Endothelial cell of umbilical vein (primary cell): Measurements from ENCODE around the gene EFCAB13. TPM values are rescaled to one million over a fixed set of nuclear protein-coding genes. Genes with fewer than 3 reads are reported as not detected.

Source experiments
- BruUV-seq: library from RNA; stranded (reverse); fragments of 400-500 nt; replicated peaks from 2 replicates; lab custom pipeline; 2021; lab: Mats Ljungman, UMichigan
- CTCF ChIA-PET: fragments of 300-600, 350-600 bp; sonication (Branson Sonifier 250); formaldehyde crosslinking; loops from one replicate; lab custom pipeline; 2021; ENCODE audit warnings: antibody characterized with exemption, inconsistent platforms; lab: Charles Lee
- POLR2A ChIA-PET: fragments of 300-600, 350-600 bp; sonication (Branson Sonifier 250); formaldehyde crosslinking; loops from one replicate; lab custom pipeline; 2021; ENCODE audit warnings: antibody characterized with exemption, inconsistent platforms; lab: Charles Lee
- DNase-seq: peaks from one replicate; pipeline ENCODE4 v3.0.0-alpha.2; 2011; ENCODE audit warnings: low read depth, low spot score
- FAIRE-seq: peaks from 2 replicates; lab custom pipeline; 2011; peaks lifted over from hg19 to GRCh38; lab: Jason Lieb, UNC
- H2AFZ ChIP-seq: 2 replicates; pipeline ENCODE4 v1.6.0; 2012; ENCODE audit warnings: low read depth, low read length, control low read depth, inconsistent platforms
- H3K27ac ChIP-seq: 2 replicates; pipeline ENCODE4 v1.5.1; 2011; ENCODE audit warnings: low read depth, mild to moderate bottlenecking, control low read depth, low read length, moderate library complexity; ENCODE audit not compliant: insufficient read depth
- H3K27me3 ChIP-seq, 2 experiments: 2 replicates each; pipeline versions ENCODE4 v1.6.0 to v1.6.1; 2011; ENCODE audit warnings: low read length in 2 of 2, mixed read lengths in 1 of 2; ENCODE audit not compliant: control insufficient read depth in 2 of 2, insufficient read depth in 2 of 2
- H3K36me3 ChIP-seq, 2 experiments: 2 replicates in 1 of 2; 3 replicates in 1 of 2; pipeline ENCODE4 v1.5.1; 2011; ENCODE audit warnings: low read length in 2 of 2, mild to moderate bottlenecking in 1 of 2, moderate library complexity in 1 of 2; ENCODE audit not compliant: control insufficient read depth in 2 of 2, insufficient read depth in 2 of 2; ENCODE audit errors: extremely low read depth in 1 of 2
- H3K4me1 ChIP-seq: 3 replicates; pipeline ENCODE4 v1.5.1; 2011; ENCODE audit warnings: mild to moderate bottlenecking, low read length; ENCODE audit not compliant: control insufficient read depth, insufficient read depth; ENCODE audit errors: extremely low read depth
- H3K4me2 ChIP-seq: 2 replicates; pipeline ENCODE4 v1.6.1; 2011; ENCODE audit warnings: low read length, control low read depth, mixed read lengths; ENCODE audit not compliant: insufficient read depth
- H3K4me3 ChIP-seq, 3 experiments: fragments of 200-600 bp in 1 of 3; sonication (generic), shearing (Covaris generic) in 1 of 3; replicated peaks in 1 of 3; 2 replicates each; pipeline ENCODE4 v1.5.1; 2011 to 2016; ENCODE audit warnings: control low read depth in 3 of 3, low read length in 3 of 3, mild to moderate bottlenecking in 2 of 3, inconsistent platforms in 1 of 3, low read depth in 1 of 3, moderate library complexity in 1 of 3; ENCODE audit not compliant: insufficient read depth in 1 of 3
- H3K79me2 ChIP-seq: 2 replicates; pipeline ENCODE4 v1.6.0; 2012; ENCODE audit warnings: low read length, inconsistent platforms; ENCODE audit not compliant: control insufficient read depth, insufficient read depth
- H3K9ac ChIP-seq: replicated peaks from 2 replicates; pipeline ENCODE3; 2011; ENCODE audit warnings: low read length, control low read depth; ENCODE audit not compliant: insufficient read depth; ENCODE audit errors: extremely low read depth
- H3K9me1 ChIP-seq: replicated peaks from 3 replicates; pipeline ENCODE4 v1.6.0; 2011; ENCODE audit warnings: mild to moderate bottlenecking, low read length; ENCODE audit not compliant: control insufficient read depth, insufficient read depth; ENCODE audit errors: extremely low read depth
- H3K9me3 ChIP-seq: replicated peaks from 2 replicates; pipeline ENCODE4 v1.5.1; 2012; ENCODE audit warnings: low read length, inconsistent platforms; ENCODE audit not compliant: control insufficient read depth, insufficient read depth
- H4K20me1 ChIP-seq: replicated peaks from 2 replicates; pipeline ENCODE3; 2011; ENCODE audit warnings: mild to moderate bottlenecking, low read length; ENCODE audit not compliant: control insufficient read depth, insufficient read depth; ENCODE audit errors: extremely low read depth
- CTCF ChIP-seq, 2 donors: IDR thresholded peaks; 1 replicate in 1 of 2; 2 replicates in 1 of 2; pipeline ENCODE4 v1.5.1; 2011; ENCODE audit warnings: low read length in 2 of 2, mild to moderate bottlenecking in 2 of 2, moderate library complexity in 2 of 2, control low read depth in 1 of 2, inconsistent platforms in 1 of 2, low read depth in 1 of 2; ENCODE audit not compliant: insufficient read depth in 1 of 2; ENCODE audit errors: extremely low read depth in 1 of 2
- EZH2 ChIP-seq: IDR thresholded peaks from 2 replicates; pipeline ENCODE4 v1.6.1; 2012; ENCODE audit warnings: borderline replicate concordance, low read depth, mild to moderate bottlenecking, moderate library complexity, low read length, inconsistent platforms; ENCODE audit not compliant: severe bottlenecking
- FOS ChIP-seq: IDR thresholded peaks from 2 replicates; pipeline ENCODE4 v1.6.1; 2011; ENCODE audit warnings: mild to moderate bottlenecking, low read length, moderate library complexity, borderline replicate concordance; ENCODE audit not compliant: insufficient read depth
- GATA2 ChIP-seq: IDR thresholded peaks from 2 replicates; pipeline ENCODE4 v1.7.0; 2011; ENCODE audit warnings: low read depth, mild to moderate bottlenecking, moderate library complexity, mixed read lengths, low read length; ENCODE audit not compliant: insufficient read length, insufficient read depth
- JUN ChIP-seq: IDR thresholded peaks from 2 replicates; pipeline ENCODE4 v1.6.1; 2011; ENCODE audit warnings: borderline replicate concordance, low read depth; ENCODE audit not compliant: insufficient read length, insufficient read depth
- MAX ChIP-seq: IDR thresholded peaks from 2 replicates; pipeline ENCODE4 v1.6.1; 2011; ENCODE audit not compliant: insufficient read depth, insufficient read length
- MYC ChIP-seq: IDR thresholded peaks from one replicate; pipeline ENCODE4 v1.6.1; 2011; ENCODE audit warnings: mild to moderate bottlenecking, low read depth, low read length
- POLR2A ChIP-seq: IDR thresholded peaks from 2 replicates; pipeline ENCODE4 v1.6.1; 2012; ENCODE audit warnings: low read depth, mild to moderate bottlenecking, control low read depth, low read length
- POLR2AphosphoS5 ChIP-seq: IDR thresholded peaks from 2 replicates; pipeline ENCODE4 v1.6.1; 2012; ENCODE audit warnings: low read depth, mild to moderate bottlenecking, control low read depth, low read length, moderate library complexity; ENCODE audit not compliant: insufficient read depth
- dilution Hi-C: fragments of 300-500 bp; cut with MboI; formaldehyde crosslinking; loops from one replicate; pipeline ENCODE4 v1.15.0; 2019; ENCODE audit warnings: low sequenced_read_pairs; ENCODE audit not compliant: extremely low pct_ligation_motif_present
- intact Hi-C: fragments of 100-400 bp; cut with micrococcal nuclease; formaldehyde crosslinking; loops from one replicate; pipeline ENCODE4 v1.10.0; 2022
- polyA plus RNA-seq, 4 experiments: library from polyadenylated mRNA; depleted of rRNA in 3 of 4; stranded (reverse) in 3 of 4; unstranded in 1 of 4; fragments of >200 nt; gene quantifications; 2 replicates each; pipeline versions ENCODE4 v1.2.1 to v1.2.3, GENCODE V29; 2011 to 2012; ENCODE audit warnings: missing spikeins in 1 of 4
- total RNA-seq: library from RNA; stranded (reverse); gene quantifications from 2 replicates; pipeline ENCODE4 v1.2.3, GENCODE V29; 2021

Gene EFCAB13
- total and polyA plus RNA-seq, 2 donors (not counting 3 experiments of a cell fraction or from before 2014, with no cell fraction given): 0.86 to 12.9 TPM

- ChIA-PET POLR2A (no interaction called here), CTCF (no interaction called here)
- no peak for TF ChIP-seq JUN
- no peak for TF ChIP-seq CTCF (IDR thresholded peaks at IDR 0.05; ENCODE audit: extremely low read depth in 1 of 2, insufficient read depth in 1 of 2, low read depth in 1 of 2, low read length in 2 of 2)
- no peak for TF ChIP-seq MYC
- no peak for TF ChIP-seq MAX
- TF ChIP-seq FOS: no peak
- TF ChIP-seq GATA2: no peak
- no peak for TF ChIP-seq EZH2
- no peak for TF ChIP-seq POLR2AphosphoS5
- no peak for TF ChIP-seq POLR2A
- no peaks in the 10 kb centered on the region for H4K20me1 ChIP-seq
- no peak overlapping the region for H2AFZ ChIP-seq
- H3K36me3 ChIP-seq: no peaks in the 10 kb centered on the region
- H3K9me3 ChIP-seq: no peaks in the 10 kb centered on the region
- H3K4me3 ChIP-seq: no peak overlapping the region
- H3K27ac ChIP-seq: no peak overlapping the region
- H3K4me2 ChIP-seq: no peak overlapping the region
- FAIRE-seq (no peak), DNase-seq (no peak)
- H3K9ac ChIP-seq: no peak overlapping the region
- dilution Hi-C loops: no loop called here
- no peaks in the 10 kb centered on the region for H3K79me2 ChIP-seq
- no TSS peak for BruUV-seq
- no peaks in the 10 kb centered on the region for H3K9me1 ChIP-seq
- intact Hi-C loops: no loop called here
- no peaks in the 10 kb centered on the region for H3K4me1 ChIP-seq
- no peaks in the 10 kb centered on the region for H3K27me3 ChIP-seq
Measured at GRCh38 chr17:47367257-47367656, 43.5 kb downstream of the EFCAB13 start.
